Activated B cell treated with CpG ODN at 0.5 μM for 24 hours (primary cell): ENCODE results near the gene DCTN3. TPM values are rescaled to one million over a fixed set of nuclear protein-coding genes. Genes with fewer than 3 reads are reported as not detected.

ENCODE experiments used
- ATAC-seq: fragments of 200-7000 bp; cut with Tn5 transposase; one replicate; pipeline ENCODE4 v1.10.0; 2021; ENCODE audit warnings: low read depth, mild to moderate bottlenecking, moderate library complexity
- CTCF ChIA-PET: fragments of 350-600 bp; sonication (Branson Sonifier 250); formaldehyde crosslinking; loops from one replicate; lab custom pipeline; 2021; ENCODE audit warnings: antibody characterized with exemption; lab: Charles Lee
- POLR2A ChIA-PET: fragments of 350-600 bp; sonication (Branson Sonifier 250); formaldehyde crosslinking; loops from one replicate; lab custom pipeline; 2021; ENCODE audit warnings: antibody characterized with exemption; lab: Charles Lee
- DNase-seq: peaks from one replicate; pipeline ENCODE4 v3.0.0; 2022
- H3K27ac Mint-ChIP-seq: one replicate; pipeline ENCODE4 v1.8.0; 2020; ENCODE audit warnings: mixed read lengths
- H3K27me3 Mint-ChIP-seq: one replicate; pipeline ENCODE4 v1.8.0; 2021; ENCODE audit warnings: mixed read lengths
- H3K36me3 Mint-ChIP-seq: one replicate; pipeline ENCODE4 v1.8.0; 2021; ENCODE audit warnings: low read depth, mixed read lengths
- H3K4me1 Mint-ChIP-seq: one replicate; pipeline ENCODE4 v1.8.0; 2021; ENCODE audit warnings: mixed read lengths
- H3K4me3 Mint-ChIP-seq: one replicate; pipeline ENCODE4 v1.8.0; 2020; ENCODE audit warnings: mild to moderate bottlenecking, mixed read lengths
- H3K9me3 Mint-ChIP-seq: one replicate; pipeline ENCODE4 v1.8.0; 2020; ENCODE audit warnings: mixed read lengths
- intact Hi-C: fragments of 100-400 bp; cut with micrococcal nuclease; formaldehyde crosslinking; loops from one replicate; pipeline ENCODE4 v1.15.1; 2024
- total RNA-seq: library from RNA; stranded (reverse); gene quantifications from 2 replicates; pipeline ENCODE4 v1.2.3, GENCODE V29; 2022
- TF ChIP-seq, protein P1 (sequence below): fragments of 200-600 bp; IDR thresholded peaks from one replicate; pipeline ENCODE4 v1.8.0; 2022; ENCODE audit warnings: antibody characterized with exemption, mild to moderate bottlenecking

Gene DCTN3
- total RNA-seq, 1 donor from 2014 or later = 63.9 TPM

DNA sequence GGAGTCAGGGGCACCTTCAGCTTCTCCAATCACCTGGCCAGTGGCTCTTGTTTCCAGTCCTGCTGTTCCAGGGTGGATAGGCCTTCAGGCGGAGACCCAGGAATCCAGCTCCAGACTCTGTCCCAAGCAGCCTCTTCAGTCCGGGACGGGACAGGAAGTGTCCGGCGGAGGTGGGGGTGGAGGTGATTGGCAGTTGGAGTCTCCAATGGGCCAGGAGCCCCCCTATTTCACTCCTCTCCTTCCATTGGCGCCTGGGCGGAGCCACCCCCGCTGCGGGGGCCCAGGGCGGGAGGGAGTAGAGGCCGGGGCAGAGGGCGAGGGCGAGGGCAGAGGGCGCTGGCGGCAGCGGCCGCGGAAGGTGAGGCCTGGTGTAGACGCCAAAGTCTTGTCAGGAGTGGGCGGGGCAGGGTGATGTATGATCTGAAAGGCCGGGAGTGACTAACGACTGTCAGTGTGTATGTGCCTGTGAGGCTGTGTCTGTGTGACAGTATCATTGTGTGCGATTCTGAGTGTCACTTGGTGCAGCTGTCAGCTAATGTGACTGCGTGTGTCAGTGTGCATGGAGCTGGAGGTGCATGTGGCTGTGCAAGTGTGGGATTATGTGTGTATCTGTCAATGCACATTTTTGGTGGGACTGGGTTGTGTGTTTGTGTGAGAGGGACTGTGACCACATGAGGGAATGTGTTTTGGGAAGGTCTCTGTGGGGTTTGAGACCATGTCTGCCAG is 31.7 kb upstream of the DCTN3 start, which contains the start of gene IL11RA:
Gene IL11RA (plus strand): TSS at position 310 of the 726 bp plus-strand sequence. CDS start 3,033 bp downstream, outside the sequence.
- DNase-seq (no peak), ATAC-seq (peak; percentile 42)
- ChIA-PET POLR2A (interaction anchor here (1.7 kb wide), 1 partner anchor 13 kb away, joined by 5 read pairs; no protein-coding TSS in a partner anchor), CTCF (no interaction called here)
- TF ChIP-seq, protein P1, sequence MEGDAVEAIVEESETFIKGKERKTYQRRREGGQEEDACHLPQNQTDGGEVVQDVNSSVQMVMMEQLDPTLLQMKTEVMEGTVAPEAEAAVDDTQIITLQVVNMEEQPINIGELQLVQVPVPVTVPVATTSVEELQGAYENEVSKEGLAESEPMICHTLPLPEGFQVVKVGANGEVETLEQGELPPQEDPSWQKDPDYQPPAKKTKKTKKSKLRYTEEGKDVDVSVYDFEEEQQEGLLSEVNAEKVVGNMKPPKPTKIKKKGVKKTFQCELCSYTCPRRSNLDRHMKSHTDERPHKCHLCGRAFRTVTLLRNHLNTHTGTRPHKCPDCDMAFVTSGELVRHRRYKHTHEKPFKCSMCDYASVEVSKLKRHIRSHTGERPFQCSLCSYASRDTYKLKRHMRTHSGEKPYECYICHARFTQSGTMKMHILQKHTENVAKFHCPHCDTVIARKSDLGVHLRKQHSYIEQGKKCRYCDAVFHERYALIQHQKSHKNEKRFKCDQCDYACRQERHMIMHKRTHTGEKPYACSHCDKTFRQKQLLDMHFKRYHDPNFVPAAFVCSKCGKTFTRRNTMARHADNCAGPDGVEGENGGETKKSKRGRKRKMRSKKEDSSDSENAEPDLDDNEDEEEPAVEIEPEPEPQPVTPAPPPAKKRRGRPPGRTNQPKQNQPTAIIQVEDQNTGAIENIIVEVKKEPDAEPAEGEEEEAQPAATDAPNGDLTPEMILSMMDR = no peak
- peaks cover 24% of the 10 kb centered on the region for H3K4me1 Mint-ChIP-seq
- H3K27me3 Mint-ChIP-seq = no peaks in the 10 kb centered on the region
- H3K27ac Mint-ChIP-seq = no peak within 1 kb of the TSS
- intact Hi-C loops = no loop called here
- H3K36me3 Mint-ChIP-seq = peaks cover 27% of the 10 kb centered on the region
- H3K9me3 Mint-ChIP-seq = no peaks in the 10 kb centered on the region
- no peak within 1 kb of the TSS for H3K4me3 Mint-ChIP-seq

DNA sequence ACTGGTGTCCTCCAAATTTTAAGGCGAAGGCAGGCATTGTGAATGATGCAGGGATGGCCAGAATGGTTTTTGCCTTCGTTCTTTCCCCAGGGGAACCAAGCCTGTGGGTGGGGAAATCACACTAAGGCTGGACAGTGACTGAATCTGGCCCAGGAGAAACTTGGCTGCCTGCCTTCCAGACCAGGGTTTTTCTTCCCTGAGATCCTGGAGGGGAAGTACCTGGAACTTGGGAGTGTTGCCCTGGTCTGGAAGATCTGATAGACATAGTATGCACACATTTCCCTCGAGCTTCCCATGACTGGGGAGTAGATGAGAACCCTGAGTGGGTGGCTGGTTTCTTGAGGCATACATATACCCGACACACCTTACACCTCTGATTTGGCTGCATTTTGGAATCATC is 31.0 kb upstream of the DCTN3 start:
- DNase-seq (no peak), ATAC-seq (no peak)
- Mint-ChIP-seq H3K4me1 (peaks cover 28% of the 10 kb centered on the region), H3K27ac (no peak overlapping the region), H3K27me3 (no peaks in the 10 kb centered on the region), H3K36me3 (peaks cover 32% of the 10 kb centered on the region), H3K9me3 (no peaks in the 10 kb centered on the region), H3K4me3 (no peak overlapping the region)
- intact Hi-C loops = no loop called here
- TF ChIP-seq, protein P1 = no peak
- CTCF ChIA-PET = no interaction called here
- POLR2A ChIA-PET = interaction anchor here (0.5 to 1.7 kb wide), 2 partner anchors 8 to 14 kb away, joined by 3 to 5 read pairs; no protein-coding TSS in a partner anchor

DNA sequence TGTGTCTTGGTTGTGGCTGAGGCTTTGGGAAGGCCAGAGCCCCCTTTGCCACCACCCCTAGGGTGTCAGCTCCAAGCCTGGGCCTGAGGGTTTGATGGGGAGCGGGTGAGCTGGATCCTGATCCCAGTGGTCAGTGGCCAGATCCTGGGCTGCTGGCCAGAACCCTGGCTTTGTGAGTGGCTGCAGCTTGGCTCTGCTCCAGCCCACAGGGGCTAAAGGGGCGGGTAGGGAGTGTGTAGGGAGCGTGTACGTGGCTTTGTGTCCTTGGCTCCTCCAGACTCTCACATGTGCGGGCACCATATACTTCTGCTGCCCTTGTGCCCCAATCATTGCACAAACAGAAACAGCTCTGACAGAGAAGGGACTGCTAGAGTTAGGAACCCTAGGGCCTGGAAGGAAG is 30.5 kb upstream of the DCTN3 start:
- CTCF ChIA-PET = no interaction called here
- POLR2A ChIA-PET = interaction anchor here (0.5 to 0.6 kb wide), 2 partner anchors 8 to 9 kb away, joined by 3 to 4 read pairs; no protein-coding TSS in a partner anchor
- H3K4me3 Mint-ChIP-seq = no peak overlapping the region
- H3K27me3 Mint-ChIP-seq = no peaks in the 10 kb centered on the region
- DNase-seq = no peak
- no peak overlapping the region for H3K27ac Mint-ChIP-seq
- TF ChIP-seq, protein P1 = no peak
- intact Hi-C loops = no loop called here
- no peaks in the 10 kb centered on the region for H3K9me3 Mint-ChIP-seq
- H3K4me1 Mint-ChIP-seq = peaks cover 33% of the 10 kb centered on the region
- peaks cover 32% of the 10 kb centered on the region for H3K36me3 Mint-ChIP-seq
- ATAC-seq = no peak

DNA sequence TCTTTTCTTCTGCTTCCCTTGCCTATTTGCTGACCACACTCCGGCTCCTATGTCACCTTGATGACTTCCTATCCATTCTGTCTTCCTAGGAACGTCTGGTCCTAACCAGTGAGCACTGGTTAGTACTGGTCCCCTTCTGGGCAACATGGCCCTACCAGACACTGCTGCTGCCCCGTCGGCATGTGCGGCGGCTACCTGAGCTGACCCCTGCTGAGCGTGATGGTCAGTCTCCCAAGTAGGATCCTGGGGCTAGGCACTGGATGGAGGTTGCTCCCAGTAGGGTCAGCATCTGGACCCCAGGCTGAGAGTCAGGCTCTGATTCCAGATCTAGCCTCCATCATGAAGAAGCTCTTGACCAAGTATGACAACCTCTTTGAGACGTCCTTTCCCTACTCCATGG is 28.4 kb upstream of the DCTN3 start:
- CTCF ChIA-PET = interaction anchor here (0.7 to 2.7 kb wide), 3 partner anchors 10 to 16 kb away, joined by 3 to 11 read pairs (median 6); no protein-coding TSS in a partner anchor
- TF ChIP-seq, protein P1 = no peak
- no peak overlapping the region for H3K4me3 Mint-ChIP-seq
- ATAC-seq = no peak
- POLR2A ChIA-PET = interaction anchor here (0.7 to 3.4 kb wide), 2 partner anchors 11 to 36 kb away, joined by 3 to 44 read pairs; partner anchors contain the start of gene SIGMAR1
- no peak for DNase-seq
- intact Hi-C loops = loop anchor here (5.0 kb wide), 2 partner anchors 36 to 464 kb away; partner anchors contain the start of gene RPP25L
- H3K4me1 Mint-ChIP-seq = peaks cover 33% of the 10 kb centered on the region
- no peak overlapping the region for H3K27ac Mint-ChIP-seq
- no peaks in the 10 kb centered on the region for H3K27me3 Mint-ChIP-seq
- no peaks in the 10 kb centered on the region for H3K9me3 Mint-ChIP-seq
- H3K36me3 Mint-ChIP-seq = peaks cover 32% of the 10 kb centered on the region

DNA sequence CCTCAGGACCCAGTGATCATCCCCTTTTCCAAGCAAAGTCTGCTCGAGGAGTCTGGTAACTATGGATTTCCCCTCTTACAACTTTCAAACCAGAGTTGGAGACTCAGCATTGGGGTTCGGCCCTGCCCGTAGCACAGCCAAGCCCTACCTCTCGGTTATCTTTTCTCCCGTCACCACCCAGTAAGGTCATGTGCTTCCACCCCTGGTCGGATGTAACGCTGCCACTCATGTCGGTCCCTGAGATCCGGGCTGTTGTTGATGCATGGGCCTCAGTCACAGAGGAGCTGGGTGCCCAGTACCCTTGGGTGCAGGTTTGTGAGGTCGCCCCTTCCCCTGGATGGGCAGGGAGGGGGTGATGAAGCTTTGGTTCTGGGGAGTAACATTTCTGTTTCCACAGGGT is 27.4 kb upstream of the DCTN3 start:
- CTCF ChIA-PET = interaction anchor here (1.4 to 3.4 kb wide), 6 partner anchors 9 to 54 kb away, joined by 3 to 24 read pairs (median 12); partner anchors contain the start of genes DCTN3 and SIGMAR1
- Mint-ChIP-seq H3K27me3 (no peaks in the 10 kb centered on the region), H3K4me3 (peak overlapping the region; percentile 92), H3K27ac (no peak overlapping the region), H3K4me1 (peaks cover 29% of the 10 kb centered on the region), H3K36me3 (peaks cover 32% of the 10 kb centered on the region), H3K9me3 (no peaks in the 10 kb centered on the region)
- POLR2A ChIA-PET = interaction anchor here (1.6 to 3.4 kb wide), 4 partner anchors 10 to 35 kb away, joined by 5 to 44 read pairs (median 12); partner anchors contain the start of genes RPP25L and SIGMAR1
- ATAC-seq (no peak), DNase-seq (no peak)
- intact Hi-C loops = loop anchor here (5.0 kb wide), 2 partner anchors 35 to 465 kb away; partner anchors contain the start of gene RPP25L
- TF ChIP-seq, protein P1 = no peak
